Posterior cingulate gyrus (tissue), 11 donors: Measurements from ENCODE around the gene TLE3.

Experiments used
- DNase-seq, 10 donors: peaks; one replicate each; pipeline versions ENCODE4 v3.0.0 to v3.0.0-alpha.2; 2020 to 2021; ENCODE audit warnings: mixed read lengths in 3 of 10
- intact Hi-C: fragments of 100-400 bp; cut with DNase I; formaldehyde crosslinking; loops from one replicate; pipeline ENCODE4 v1.15.1; 2023

The TLE3 gene

DNA sequence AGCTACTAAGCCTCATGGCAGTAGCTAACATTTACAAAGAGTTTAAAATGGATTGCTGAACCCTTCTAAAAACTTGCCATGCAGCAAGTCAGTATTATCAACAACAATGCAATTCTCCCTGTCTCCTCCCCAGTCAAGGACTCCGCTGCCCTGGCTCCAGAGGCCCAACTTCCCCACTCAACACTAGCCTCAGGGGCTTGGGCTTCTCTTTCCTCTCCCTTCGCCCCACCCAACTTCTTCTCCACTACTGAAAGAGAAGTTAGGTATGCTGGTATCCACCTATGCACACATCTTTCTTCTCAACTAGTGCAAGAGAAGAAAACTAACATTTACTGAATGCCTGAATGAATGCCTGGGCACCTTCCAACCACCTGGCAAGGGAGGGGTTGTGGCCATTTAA lies 30.7 kb downstream of the TLE3 start:
- no peak for DNase-seq
- intact Hi-C loops: no loop called here

DNA sequence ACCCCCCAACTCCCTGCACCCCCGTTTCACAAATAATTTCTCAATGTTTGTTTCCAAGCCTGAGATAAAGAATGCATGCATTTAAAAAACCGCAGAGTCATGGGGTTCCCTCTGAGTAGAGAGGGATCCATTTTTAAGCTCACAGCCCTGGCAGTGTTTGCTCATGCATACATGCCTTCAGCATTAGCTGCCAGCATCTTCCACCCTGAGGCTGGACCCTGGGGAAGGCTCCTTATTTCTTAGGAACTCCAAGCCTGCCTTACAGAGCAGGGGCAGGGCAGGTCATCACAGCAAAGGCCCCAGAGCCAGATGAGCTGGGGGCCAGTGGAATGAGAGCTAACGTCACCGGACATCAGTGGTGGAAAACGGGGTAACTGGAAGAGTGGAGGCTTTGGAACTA lies 31.3 kb downstream of the TLE3 start:
- intact Hi-C loops: no loop called here
- peak in 1 of 10 donors; percentile 48 for DNase-seq

DNA sequence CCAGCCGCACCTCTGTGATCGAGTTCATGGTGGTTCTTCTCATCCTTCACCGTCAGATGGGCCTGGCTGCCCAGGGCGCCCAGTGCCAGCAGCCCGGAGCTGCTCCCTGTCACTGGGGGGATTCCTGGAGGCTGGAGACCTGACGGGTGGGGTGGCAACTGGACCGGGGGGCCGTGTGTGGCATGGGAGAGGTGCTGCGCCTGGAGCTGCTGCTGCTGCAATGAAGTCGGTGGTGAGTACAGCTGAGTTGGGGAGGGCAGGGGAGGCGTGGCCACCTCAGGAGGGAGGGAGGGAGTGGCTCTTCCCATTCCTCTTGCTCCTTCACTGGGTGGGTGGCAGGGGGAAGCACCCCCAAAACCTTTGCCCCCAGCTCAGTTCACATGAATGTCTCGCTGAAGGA lies 31.7 kb downstream of the TLE3 start:
- DNase-seq: peak in 1 of 10 donors; percentile 59
- intact Hi-C loops: no loop called here

DNA sequence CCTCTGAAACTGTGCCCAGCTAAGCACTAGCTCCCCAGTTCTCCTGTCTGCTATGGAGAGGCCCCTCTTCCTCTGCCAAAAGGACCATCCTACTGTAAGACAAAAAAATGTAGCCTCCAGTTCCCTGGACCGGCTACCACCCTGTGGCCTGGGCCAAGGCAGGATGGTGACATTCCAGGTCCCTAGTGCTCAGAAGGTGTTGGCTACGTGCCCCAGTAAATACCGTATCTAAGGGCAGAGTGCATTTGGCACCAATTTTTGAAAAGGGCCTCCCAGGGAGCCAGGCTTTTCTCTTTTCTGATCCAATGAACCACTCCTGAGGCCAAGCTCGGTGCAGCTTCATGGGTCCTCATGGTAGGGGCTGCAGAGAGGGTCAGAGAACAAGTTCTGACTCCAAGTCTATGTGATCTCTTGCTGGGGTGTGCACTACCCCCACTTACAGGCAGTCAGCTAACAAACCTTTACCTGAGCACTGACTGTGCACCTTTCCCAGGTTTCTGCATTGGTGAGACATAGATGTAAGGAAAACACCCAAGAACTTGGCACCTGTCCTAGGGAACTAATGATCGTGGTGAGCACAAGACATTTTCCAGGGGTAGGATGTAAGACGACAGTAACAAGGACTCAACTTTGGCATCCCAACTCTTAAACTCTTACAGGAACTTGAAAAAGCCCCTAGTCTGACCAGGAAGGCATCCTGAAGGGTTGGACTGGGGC lies 32.6 kb downstream of the TLE3 start:
- DNase-seq: peak in 1 of 10 donors; percentile 19
- intact Hi-C loops: no loop called here

DNA sequence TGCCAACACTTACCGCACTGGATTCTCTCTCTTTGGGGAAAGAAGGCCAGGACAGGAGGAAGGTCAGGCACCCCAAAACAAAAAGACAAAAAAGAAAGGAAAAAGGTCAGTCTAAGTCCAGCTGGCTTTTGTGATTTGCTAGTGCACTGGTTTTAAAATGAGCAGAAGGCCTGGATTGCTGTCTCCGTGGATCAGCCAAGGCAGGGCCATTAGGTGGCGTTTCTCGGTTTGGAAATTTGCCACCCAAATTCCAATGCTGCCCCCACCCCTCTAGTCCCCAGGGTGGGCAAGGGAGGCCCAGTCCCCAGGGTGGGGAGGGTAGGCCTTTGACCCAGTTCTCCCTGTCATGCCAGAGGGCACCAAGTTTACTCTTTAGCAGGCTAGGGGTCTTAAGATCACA lies 33.3 kb downstream of the TLE3 start:
- intact Hi-C loops: no loop called here

DNA sequence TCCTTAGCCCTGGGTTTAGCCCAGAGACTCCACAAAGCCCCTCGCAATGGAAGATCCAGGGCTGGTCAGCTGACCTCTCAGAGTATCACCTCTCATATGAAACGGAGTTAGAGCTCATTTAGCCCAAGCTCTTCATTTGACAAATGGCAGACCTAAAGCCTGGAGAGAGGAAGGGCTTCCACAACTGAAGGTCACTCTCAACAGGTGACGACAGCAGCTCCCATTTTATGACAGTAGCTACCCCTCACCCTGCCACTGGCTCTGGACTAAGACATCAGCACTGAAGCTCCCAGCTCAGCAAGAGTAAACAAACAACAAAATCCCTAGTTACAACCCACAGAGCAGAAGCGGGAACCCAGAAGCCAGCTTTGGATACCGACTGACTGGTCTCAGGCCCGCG lies 33.7 kb downstream of the TLE3 start:
- intact Hi-C loops: no loop called here
- peak in 1 of 10 donors; percentile 9 for DNase-seq

More for the DNA sequence above, 33.3 kb downstream of the TLE3 start:
- peak in 1 of 10 donors; percentile 25 for DNase-seq

DNA sequence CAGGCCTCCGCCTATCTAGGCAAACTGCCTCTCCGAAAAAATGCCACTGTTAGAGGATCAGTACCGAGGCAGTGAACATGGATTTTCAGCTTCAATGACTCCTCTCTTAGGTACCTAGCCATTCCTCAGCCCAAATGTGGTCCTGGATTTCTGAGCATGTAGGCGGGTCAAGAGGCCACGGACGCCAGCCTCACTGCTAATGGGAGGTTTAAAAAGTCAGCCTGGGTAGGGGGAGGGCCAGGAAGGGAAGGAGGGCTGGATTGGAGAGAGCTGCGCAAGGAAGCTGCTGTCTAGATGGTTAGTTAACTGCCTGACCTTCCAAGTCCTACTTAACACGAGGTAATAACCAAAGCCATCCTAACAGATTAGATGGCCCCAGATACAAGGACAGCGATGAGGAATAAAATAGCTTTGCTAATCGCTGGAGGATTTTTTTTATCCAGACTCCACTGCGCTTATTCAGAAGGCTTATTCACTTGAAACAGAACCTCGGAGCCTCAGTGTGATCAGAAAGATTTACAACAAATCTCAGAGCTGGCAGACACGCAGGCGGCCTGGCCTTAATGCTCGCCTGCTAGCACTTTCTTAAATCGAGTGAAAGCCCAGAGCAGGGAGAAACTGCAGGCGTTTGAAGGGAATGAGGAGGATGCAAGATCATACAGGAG lies 34.3 kb downstream of the TLE3 start:
- intact Hi-C loops: no loop called here
- peak in 1 of 10 donors; percentile 66 for DNase-seq

DNA sequence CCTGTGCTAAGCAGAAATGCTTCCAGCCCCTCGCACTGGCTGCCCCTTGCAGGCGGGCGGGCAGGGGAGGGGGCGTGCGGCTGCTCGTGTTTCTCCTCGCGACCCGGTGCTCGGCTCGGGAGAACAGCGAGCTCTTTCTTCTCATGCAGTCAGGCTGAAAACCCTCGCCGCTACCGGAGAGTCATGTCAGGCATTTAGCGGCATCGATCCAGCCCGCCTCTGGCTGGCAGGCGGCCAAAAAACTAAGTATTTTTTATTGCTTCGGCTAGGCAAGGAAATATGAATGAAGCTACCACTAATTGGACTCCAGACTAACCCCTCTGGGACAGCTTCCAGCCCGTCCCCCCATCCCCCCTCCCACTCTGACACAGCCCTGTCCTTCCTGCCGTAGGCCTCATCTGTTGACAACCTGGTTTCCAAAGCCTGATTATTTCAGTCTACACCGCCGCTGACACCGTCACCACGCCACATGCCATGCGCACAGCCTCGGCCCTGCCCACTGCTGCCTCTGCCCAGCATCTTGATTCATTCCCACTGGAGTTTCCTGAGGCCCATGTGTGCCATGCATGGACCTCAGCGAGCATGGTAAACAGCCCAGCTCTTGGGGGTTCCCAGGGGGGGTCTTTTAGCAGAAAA lies 35.3 kb downstream of the TLE3 start:
- peak; percentile 35 to 94 (median 72) for DNase-seq
- intact Hi-C loops: no loop called here

DNA sequence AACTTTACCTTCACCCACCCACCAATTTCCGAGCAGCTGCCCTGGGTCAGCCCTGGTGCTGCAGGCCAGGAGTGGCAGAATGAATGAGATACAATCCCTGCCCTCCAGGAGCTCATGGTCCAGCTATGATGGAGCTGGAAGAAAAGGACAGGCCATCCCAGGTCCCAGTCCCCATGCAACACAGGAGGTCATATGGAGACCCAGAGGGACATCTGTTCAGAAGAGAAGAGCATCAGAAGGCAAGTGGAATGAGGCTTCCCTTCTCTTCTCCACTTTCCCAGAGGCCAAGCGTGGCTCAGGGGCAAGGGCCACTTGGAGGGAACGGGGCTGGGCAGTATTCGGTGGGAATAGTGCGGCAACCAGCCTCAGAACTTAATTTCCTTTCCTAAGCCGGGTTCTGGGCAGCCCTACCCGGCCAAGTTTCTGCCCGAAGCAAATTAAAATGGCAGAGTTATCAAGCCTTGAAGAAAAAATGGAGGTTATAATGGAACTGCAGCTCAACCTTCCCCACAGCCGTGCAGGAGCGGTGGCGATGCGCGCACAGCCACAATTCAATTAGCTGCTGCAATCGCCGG lies 35.9 kb downstream of the TLE3 start:
- DNase-seq: peak in 2 of 10 donors; percentile 5 to 59
- intact Hi-C loops: no loop called here

DNA sequence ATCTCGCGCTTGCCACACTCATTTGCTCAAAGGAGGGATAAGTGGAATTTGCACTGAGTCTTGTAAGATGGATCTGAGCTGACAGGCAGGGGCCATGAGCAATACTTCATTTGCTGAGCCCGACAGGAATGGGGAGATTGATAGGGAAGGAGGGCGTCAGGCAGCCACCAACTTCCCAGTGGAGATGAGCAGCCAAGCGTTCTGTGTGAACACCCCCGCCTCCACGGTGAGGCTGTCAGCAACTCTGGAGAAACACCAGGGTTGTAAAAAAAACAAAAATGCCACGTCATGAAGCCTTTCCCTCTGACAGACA lies 36.8 kb downstream of the TLE3 start:
- intact Hi-C loops: no loop called here

DNA sequence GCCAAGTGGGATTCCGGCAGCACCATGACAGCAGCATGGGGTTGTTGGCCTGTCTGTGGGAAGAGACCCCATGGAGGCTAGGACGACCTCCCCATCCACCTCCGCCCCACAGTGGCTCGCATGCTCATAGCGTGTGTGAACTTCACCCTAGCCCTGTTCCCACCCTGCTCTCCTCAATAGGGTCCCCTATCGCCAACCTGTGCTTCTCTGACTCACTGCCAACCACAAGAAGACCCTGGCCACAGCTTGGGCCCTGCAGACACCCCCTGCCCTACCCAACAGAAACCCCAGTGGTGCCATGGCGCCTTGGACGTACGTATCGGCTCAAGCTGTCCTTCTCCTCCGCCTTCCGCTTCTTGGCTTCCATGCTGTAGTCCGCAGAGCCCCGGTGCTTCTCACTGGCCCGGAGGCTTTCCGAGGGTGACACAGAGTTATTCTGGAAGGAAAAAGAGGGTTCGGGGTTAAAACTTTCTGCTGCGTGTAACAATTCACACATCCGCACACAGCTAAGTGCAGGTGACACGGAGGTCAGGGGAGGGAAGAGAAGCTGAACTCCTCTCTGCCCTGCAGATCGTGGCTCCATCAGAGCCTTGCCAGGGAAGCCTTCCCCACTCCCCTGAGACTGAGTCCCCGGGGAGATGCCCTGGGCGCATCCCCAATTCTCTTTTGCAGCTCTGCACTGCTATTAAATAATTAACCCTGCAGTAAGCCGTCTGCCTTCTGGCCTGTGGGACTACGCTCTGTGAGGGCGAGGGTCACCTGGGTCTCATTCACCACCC lies 37.3 kb downstream of the TLE3 start:
- peak in 2 of 10 donors; percentile 12 to 41 for DNase-seq

More for the DNA sequence above, 36.8 kb downstream of the TLE3 start:
- DNase-seq: peak in 8 of 10 donors; percentile 15 to 92 (median 68)

DNA sequence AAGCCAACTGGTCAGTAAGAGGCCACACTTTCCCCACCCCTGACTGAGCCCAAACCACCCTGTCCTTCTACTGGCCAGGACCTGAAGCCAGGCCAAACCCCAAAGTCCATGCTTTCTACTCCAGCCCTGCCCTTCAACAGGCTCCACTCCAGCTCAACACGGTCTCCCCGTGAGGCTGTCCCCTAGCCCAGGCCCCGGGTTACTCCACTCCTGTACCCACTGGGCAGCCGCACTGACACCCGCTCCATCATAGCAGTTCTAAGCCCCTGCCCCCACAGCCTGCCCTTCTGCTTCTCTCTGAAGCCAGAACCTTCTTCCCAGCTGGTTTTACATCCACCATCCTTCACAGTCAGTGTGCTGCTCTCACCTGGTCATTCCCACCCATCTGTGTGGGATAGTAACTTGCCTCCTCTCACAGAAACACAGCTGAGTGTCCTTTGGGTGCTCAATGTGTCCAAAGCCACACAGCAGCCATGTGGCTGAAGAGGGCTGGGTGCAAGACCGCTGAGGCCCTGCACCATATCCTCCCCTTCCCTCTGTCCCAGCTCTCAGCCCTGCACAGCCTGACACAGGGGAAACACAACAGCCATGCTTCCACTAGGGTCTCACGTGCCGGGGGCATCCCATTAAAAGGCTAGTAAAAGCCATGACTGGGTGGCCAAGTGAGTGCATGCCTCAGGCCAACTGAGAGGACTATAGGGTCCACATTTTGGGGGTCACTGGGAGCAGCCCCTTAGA lies 38.1 kb downstream of the TLE3 start:
- intact Hi-C loops: no loop called here
- peak in 2 of 10 donors; percentile 11 to 56 for DNase-seq

More for the DNA sequence above, 37.3 kb downstream of the TLE3 start:
- intact Hi-C loops: no loop called here

DNA sequence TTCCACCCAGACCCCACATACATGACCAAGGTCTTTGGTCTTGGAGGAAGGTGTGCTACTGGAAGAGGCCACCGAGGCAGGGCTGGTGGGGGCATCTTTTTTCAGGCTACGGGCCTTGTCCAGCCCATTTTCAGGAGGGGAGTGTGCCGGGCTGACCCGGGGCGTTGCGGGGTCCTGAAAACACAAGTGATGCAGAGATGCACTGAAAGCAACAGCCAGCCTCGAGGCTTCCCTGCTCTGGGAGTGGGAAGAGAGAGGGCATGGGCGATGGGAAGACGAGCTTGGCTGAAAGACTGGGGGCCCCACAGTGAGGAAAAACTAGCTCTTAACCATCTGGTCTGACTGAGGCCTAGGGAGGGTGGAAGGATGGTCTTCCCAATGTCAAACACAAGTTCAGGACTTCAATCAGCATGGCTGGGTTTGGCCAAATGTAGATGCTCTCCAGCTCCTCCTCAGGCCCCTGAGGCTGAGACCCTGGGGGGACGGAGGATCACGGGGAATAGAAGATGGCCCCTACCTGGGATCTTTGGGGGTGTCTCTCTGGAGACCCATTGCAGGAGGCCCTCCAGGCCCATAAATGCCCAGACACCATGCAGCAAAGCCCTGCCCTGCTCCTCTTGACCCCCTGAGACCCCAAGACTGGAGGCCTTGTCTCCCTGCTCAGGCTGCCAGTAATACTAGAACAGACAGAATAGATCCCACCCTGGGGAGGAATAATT lies 38.9 kb downstream of the TLE3 start:
- peak in 1 of 10 donors; percentile 62 for DNase-seq
- intact Hi-C loops: no loop called here

DNA sequence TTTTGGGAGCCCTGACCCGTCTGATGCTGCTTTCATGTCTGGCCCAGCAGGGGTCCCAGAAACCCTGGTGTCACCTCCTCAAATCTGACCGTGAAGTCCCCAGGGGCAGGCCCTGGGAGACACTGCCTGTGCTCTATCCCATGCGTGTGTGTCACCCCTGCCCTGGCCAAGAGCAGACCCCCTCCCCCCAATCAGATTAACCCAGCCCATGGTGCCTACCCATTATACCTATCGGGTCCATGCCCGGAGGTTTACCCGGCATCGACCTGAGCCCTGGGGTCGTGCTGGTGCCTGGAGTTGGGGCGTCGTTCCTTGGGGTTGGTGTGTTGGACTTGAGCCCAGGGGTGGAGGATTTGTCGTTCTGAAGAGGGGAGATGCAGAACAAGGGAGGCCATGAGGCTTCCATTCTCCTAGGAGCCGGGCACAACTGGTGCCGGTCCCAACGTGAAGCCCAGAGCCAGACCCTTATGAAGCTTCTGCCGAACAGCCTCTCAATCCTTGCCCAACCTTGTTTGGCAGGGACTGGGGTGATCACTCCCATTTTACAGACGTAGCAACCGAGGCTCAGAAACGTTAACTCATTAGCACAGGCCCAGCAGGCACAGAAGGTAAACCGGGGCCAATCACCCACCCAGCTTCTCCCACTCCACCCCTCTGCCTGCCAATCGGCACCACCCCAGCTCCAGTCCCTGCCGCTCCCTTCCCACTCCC lies 39.6 kb downstream of the TLE3 start:
- DNase-seq: peak in 2 of 10 donors; percentile 5 to 20
- intact Hi-C loops: no loop called here

DNA sequence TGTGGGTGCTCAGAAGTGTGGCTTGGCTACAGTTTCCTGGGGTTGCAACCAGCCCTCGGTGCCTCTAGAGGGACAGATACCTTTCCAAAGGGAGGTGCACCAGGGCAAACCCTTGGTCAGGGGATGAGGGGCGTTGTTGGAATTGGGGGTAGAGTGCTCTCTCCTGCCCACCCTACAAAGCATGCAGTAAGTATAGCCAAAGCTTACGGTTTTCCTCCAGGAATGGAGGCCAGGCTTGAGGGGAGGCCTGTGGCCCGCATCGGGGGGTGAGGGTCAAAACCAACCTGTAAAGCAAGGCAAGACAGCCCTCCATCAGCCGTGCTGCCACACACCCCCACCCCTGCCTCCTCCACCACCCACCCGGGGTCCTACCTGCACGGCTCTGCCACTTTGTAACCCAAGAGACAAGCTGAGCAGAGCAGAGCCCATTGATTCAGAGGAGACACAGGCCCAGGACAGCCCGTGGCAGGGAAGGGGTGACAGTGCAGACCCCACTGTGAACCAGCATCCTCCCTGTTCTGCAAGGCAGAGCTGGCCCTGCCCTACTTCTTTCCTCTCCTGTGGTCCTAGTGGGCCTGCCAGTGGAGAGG lies 41.5 kb downstream of the TLE3 start:
- intact Hi-C loops: no loop called here
- peak in 2 of 10 donors; percentile 7 to 55 for DNase-seq

DNA sequence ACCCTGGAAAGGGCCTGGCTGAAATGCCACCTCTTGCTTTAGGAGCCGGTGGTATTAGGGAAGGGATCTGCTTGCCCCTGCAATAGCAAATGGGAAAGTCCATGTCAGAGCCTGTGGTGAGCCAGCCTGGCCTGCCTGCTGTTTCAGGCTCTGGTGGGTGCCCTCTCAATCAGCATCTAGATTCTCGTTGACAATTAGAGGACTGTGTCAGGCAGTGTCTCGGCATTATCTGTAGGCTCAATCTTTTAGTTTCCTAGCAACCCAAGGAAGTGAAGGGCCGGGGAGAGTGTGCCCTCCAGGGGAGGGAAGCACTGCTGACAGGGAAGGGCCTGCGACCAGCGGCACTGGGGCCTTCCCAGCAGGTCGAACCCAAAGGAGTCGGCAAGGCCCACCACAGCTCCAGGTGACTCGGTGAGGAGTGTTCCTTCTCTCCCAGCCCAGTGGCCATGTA lies 42.1 kb downstream of the TLE3 start:
- DNase-seq: peak in 2 of 10 donors; percentile 10 to 58
- intact Hi-C loops: no loop called here

DNA sequence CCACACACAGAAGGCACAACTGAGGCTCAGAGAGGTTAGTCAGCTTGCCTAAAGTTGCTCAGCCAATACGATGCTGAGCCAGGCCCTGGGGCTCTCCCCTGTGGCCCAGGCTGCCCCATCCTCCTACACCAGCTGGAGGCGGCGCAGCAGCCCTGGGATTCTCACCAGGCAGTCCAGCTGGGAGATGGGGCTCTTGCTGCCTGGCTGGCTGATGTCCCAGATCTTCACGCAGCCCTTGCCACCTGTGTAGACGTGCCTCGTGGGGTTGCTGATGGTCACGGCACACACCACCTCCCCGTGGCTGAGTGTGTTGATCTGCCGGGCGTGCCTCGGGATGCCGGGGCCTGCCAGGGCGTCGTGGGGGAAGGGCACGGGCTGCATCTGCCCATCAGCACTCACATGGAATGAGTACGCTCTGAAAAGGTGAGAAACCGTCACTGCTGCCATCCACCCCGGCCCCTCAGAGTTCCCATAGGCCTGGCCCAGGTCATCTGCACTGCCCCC lies 42.8 kb downstream of the TLE3 start:
- intact Hi-C loops: no loop called here
- DNase-seq: peak in 6 of 10 donors; percentile 5 to 79 (median 38)

DNA sequence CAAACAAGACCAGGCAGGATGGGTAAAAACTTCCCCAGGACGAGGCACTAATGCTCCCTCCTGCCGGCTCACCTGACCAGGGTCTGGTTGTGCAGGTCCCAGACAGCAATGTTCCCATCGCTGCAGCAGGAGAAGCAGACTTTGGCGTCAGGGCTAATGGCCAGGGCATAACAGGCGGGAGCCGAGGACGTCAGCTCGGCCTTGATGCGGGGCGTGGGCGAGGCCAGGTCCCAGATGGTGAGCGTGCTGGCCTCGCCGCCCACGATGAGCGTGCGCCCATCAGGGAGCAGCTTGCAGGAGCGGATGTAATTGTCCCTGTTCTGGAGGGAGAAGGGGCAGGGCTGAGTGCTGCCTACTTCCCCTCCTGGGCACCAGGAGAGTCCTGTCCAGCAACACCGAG lies 43.4 kb downstream of the TLE3 start:
- intact Hi-C loops: no loop called here

More for the DNA sequence above, 43.4 kb downstream of the TLE3 start:
- DNase-seq: peak in 4 of 10 donors; percentile 3 to 79 (median 72)
